K562 (cell line): ENCODE data around the gene PLCB4. TPM values are rescaled to one million over a fixed set of nuclear protein-coding genes. Genes with fewer than 3 reads are reported as not detected.

Source experiments
- ATAC-seq: fragments of 200-7000 bp; cut with Tn5 transposase; 3 replicates; pipeline ENCODE4 v1.9.1; 2020; ENCODE audit warnings: moderate library complexity
- BruUV-seq: library from RNA; stranded (reverse); fragments of 400-500 nt; replicated peaks from 2 replicates; lab custom pipeline; 2021; lab: Mats Ljungman, UMichigan
- CTCF ChIA-PET: fragments of 300-600 bp; formaldehyde crosslinking; extraction: SDS; loops from one replicate; lab custom pipeline; 2021; ENCODE audit warnings: low intra/inter-chr PET ratio; lab: Yijun Ruan, JAX
- POLR2A ChIA-PET: fragments of 300-600, 350-650 bp; sonication (Branson Sonifier 250); formaldehyde crosslinking; extraction: SDS; loops from one replicate; lab custom pipeline; 2021; ENCODE audit warnings: antibody characterized with exemption, inconsistent platforms; lab: Yijun Ruan, JAX
- DNase-seq, 4 experiments: peaks; one replicate each; pipeline versions ENCODE4 v3.0.0 to v3.0.0-alpha.2; 2011 to 2018; ENCODE audit warnings: low spot score in 3 of 4, mixed read lengths in 3 of 4; ENCODE audit errors: extremely low read depth in 1 of 4
- FAIRE-seq: peaks from 2 replicates; lab custom pipeline; 2011; peaks lifted over from hg19 to GRCh38; lab: Jason Lieb, UNC
- H2AFZ ChIP-seq: 2 replicates; pipeline ENCODE4 v1.6.0; 2011; ENCODE audit warnings: low read depth, low read length, control low read depth, inconsistent platforms
- H3K27ac ChIP-seq: fragments of 200-600 bp; 3 replicates; pipeline ENCODE4 v1.8.0; 2011; ENCODE audit warnings: low read depth, mild to moderate bottlenecking, control low read depth, inconsistent platforms, low read length, moderate library complexity, mixed read lengths; ENCODE audit errors: extremely low read depth
- H3K27me3 ChIP-seq, 2 experiments: fragments of 300-600 bp in 1 of 2; 2 replicates in 1 of 2; 3 replicates in 1 of 2; pipeline versions ENCODE4 v1.6.0 to v1.8.0; 2011; ENCODE audit warnings: inconsistent platforms in 2 of 2, low read length in 2 of 2, mild to moderate bottlenecking in 1 of 2, mixed read lengths in 1 of 2, moderate library complexity in 1 of 2; ENCODE audit not compliant: control insufficient read depth in 2 of 2, insufficient read depth in 2 of 2
- H3K36me3 ChIP-seq: fragments of 300-600 bp; 3 replicates; pipeline ENCODE4 v1.8.0; 2011; ENCODE audit warnings: mild to moderate bottlenecking, low read length, inconsistent platforms; ENCODE audit not compliant: control insufficient read depth, insufficient read depth
- H3K4me1 ChIP-seq, 2 experiments: fragments of 200-600 bp in 1 of 2; replicated peaks in 1 of 2; 2 replicates in 1 of 2; 3 replicates in 1 of 2; pipeline versions ENCODE4 v1.5.1 to v1.8.0; 2011; ENCODE audit warnings: inconsistent platforms in 2 of 2, low read length in 2 of 2, mild to moderate bottlenecking in 1 of 2, mixed read lengths in 1 of 2, moderate library complexity in 1 of 2; ENCODE audit not compliant: control insufficient read depth in 2 of 2, insufficient read depth in 2 of 2
- H3K4me2 ChIP-seq: 2 replicates; pipeline ENCODE4 v1.6.1; 2011; ENCODE audit warnings: low read length, control low read depth, inconsistent platforms, mixed read lengths; ENCODE audit not compliant: insufficient read depth
- H3K4me3 ChIP-seq: fragments of 200-600 bp; sonication (generic), shearing (Covaris generic); 2 replicates; pipeline ENCODE4 v1.5.1; 2016; ENCODE audit warnings: control low read depth, inconsistent platforms
- H3K79me2 ChIP-seq: fragments of 200-600 bp; 3 replicates; pipeline ENCODE4 v1.8.0; 2011; ENCODE audit warnings: low read length, inconsistent platforms; ENCODE audit not compliant: control insufficient read depth, insufficient read depth
- H3K9ac ChIP-seq, 2 experiments: 2 replicates each; pipeline versions ENCODE4 v1.6.0 to v1.6.1; 2011; ENCODE audit warnings: low read depth in 2 of 2, low read length in 2 of 2, control low read depth in 1 of 2, inconsistent platforms in 1 of 2, mild to moderate bottlenecking in 1 of 2, mixed read lengths in 1 of 2; ENCODE audit not compliant: insufficient read depth in 1 of 2
- H3K9me1 ChIP-seq: one replicate; pipeline ENCODE4 v1.6.0; 2011; ENCODE audit warnings: inconsistent platforms, mild to moderate bottlenecking, low read length, moderate library complexity; ENCODE audit not compliant: control insufficient read depth, insufficient read depth
- H3K9me3 ChIP-seq: replicated peaks from 2 replicates; pipeline ENCODE4 v1.5.1; 2011; ENCODE audit warnings: low read depth, low read length, inconsistent platforms; ENCODE audit not compliant: control insufficient read depth, insufficient read depth
- H4K20me1 ChIP-seq: replicated peaks from 2 replicates; pipeline ENCODE4 v1.6.1; 2011; ENCODE audit warnings: low read length, inconsistent platforms, mixed read lengths; ENCODE audit not compliant: control insufficient read depth, insufficient read depth
- ARHGAP35 ChIP-seq: fragments of 450-650 bp; IDR thresholded peaks from 2 replicates; pipeline ENCODE4 v1.6.1; 2018; ENCODE audit not compliant: partially characterized antibody
- ATF1 ChIP-seq, 2 experiments: fragments of 450-650 bp in 1 of 2; IDR thresholded peaks; 2 replicates each; pipeline ENCODE4 v1.6.1; 2016; ENCODE audit warnings: missing compliant biosample characterization in 1 of 2, missing genetic modification characterization in 1 of 2
- CBX1 ChIP-seq: sonication (generic); IDR thresholded peaks from 2 replicates; pipeline ENCODE4 v1.6.1; 2016; ENCODE audit warnings: antibody characterized with exemption, low read depth, mild to moderate bottlenecking
- CHD4 ChIP-seq: fragments of 200-600 bp; sonication (generic); IDR thresholded peaks from 3 replicates; pipeline ENCODE4 v1.6.1; 2012; ENCODE audit warnings: low read depth, mild to moderate bottlenecking, mixed read lengths, low read length, inconsistent platforms; ENCODE audit not compliant: insufficient read depth, insufficient replicate concordance, poor library complexity, severe bottlenecking
- GTF2F1 ChIP-seq: IDR thresholded peaks from 2 replicates; pipeline ENCODE4 v1.6.1; 2011; ENCODE audit warnings: low read depth, low read length, improper control_type of control experiment
- LARP7 ChIP-seq: fragments of 450-650 bp; IDR thresholded peaks from 2 replicates; pipeline ENCODE4 v1.6.1; 2016
- MITF ChIP-seq: IDR thresholded peaks from 2 replicates; pipeline ENCODE4 v1.6.1; 2014; ENCODE audit warnings: antibody characterized with exemption
- RBM17 ChIP-seq: fragments of 200-400 bp; formaldehyde crosslinking; IDR thresholded peaks from 2 replicates; pipeline ENCODE4 v1.6.1; 2017; ENCODE audit warnings: low read depth, mild to moderate bottlenecking, low read length, borderline replicate concordance
- STAT5B ChIP-seq: fragments of 250-450 bp; sonication (Bioruptor Pico); IDR thresholded peaks from 2 replicates; pipeline ENCODE4 v1.8.0; 2021; ENCODE audit warnings: mild to moderate bottlenecking, inconsistent platforms
- ZBTB40 ChIP-seq, 2 experiments: fragments of 450-650 bp in 1 of 2; sonication (generic) in 1 of 2; formaldehyde crosslinking in 1 of 2; IDR thresholded peaks; 2 replicates each; pipeline versions ENCODE4 v1.7.1 to v1.9.0; 2016 to 2022; ENCODE audit warnings: inconsistent platforms in 1 of 2, mild to moderate bottlenecking in 1 of 2, missing genetic modification reagents in 1 of 2
- ZNF224 ChIP-seq: sonication (generic); formaldehyde crosslinking; IDR thresholded peaks from 2 replicates; pipeline ENCODE4 v1.8.0; 2022; ENCODE audit warnings: mild to moderate bottlenecking, missing genetic modification reagents
- ZNF707 ChIP-seq: fragments of 250-450 bp; sonication (Bioruptor Pico); conservative IDR thresholded peaks from 2 replicates; pipeline ENCODE4 v1.8.0; 2022; ENCODE audit warnings: inconsistent platforms, mild to moderate bottlenecking, moderate library complexity
- in situ Hi-C: fragments of 300-500 bp; cut with MboI; formaldehyde crosslinking; loops from 4 replicates; pipeline ENCODE4 v1.15.0; 2018; ENCODE audit warnings: inconsistent platforms, mixed read lengths
- intact Hi-C: fragments of 100-400 bp; cut with micrococcal nuclease; formaldehyde crosslinking; loops from 2 replicates; pipeline ENCODE4 v1.14.2; 2022
- polyA plus RNA-seq, 8 experiments: library from polyadenylated mRNA; depleted of rRNA in 4 of 8; stranded (reverse) in 5 of 8; unstranded in 3 of 8; fragments of >200 nt; fragmentation: Nextera tagmentation in 2 of 8; fragmentation: Illumina TruSeq in 1 of 8; extraction: Ambion mirVana in 2 of 8; extraction: Trizol in 1 of 8; gene quantifications; 2 replicates each; pipeline versions ENCODE4 v1.2.1 to v1.2.3, GENCODE V29; 2011 to 2014; ENCODE audit warnings: inconsistent platforms in 1 of 8, missing spikeins in 1 of 8
- total RNA-seq, 7 experiments: library from RNA; depleted of rRNA in 6 of 7; stranded (reverse); fragments of >200 nt in 6 of 7; fragmentation: Illumina TruSeq in 2 of 7; extraction: Trizol in 2 of 7; gene quantifications; 2 replicates each; pipeline versions ENCODE4 v1.2.1 to v1.2.3, GENCODE V29; 2011 to 2021; ENCODE audit warnings: low replicate concordance in 1 of 7

PLCB4 gene
- total and polyA plus RNA-seq, 9 of the 15 experiments (the other 6 are each of a cell fraction or from before 2014, with no cell fraction given), result 0.20 to 2.9 (median 0.52) TPM

- TF ChIP-seq ZBTB40 (IDR thresholded peaks at IDR 0.05) (no peak), ZBTB40 (CRISPR knock-in tag; IDR thresholded peaks at IDR 0.05) (no peak)
Measured at GRCh38 chr20:9258901-9259300, 190.0 kb downstream of the PLCB4 start (continued).

- no peaks in the 10 kb centered on the region for H4K20me1 ChIP-seq
- no peaks in the 10 kb centered on the region for H3K36me3 ChIP-seq
- FAIRE-seq (no peak), ATAC-seq (no peak), DNase-seq (no peak)
- no peaks in the 10 kb centered on the region for H3K4me1 ChIP-seq
- H3K4me3 ChIP-seq, result no peak overlapping the region
- H2AFZ ChIP-seq, result no peak overlapping the region
- no peaks in the 10 kb centered on the region for H3K27me3 ChIP-seq
- no TSS peak for BruUV-seq
- H3K9ac ChIP-seq, result no peak overlapping the region
- no peak overlapping the region for H3K4me2 ChIP-seq
- CTCF ChIA-PET, result no interaction called here
- H3K79me2 ChIP-seq, result no peaks in the 10 kb centered on the region
- POLR2A ChIA-PET, result no interaction called here
- no peak overlapping the region for H3K27ac ChIP-seq
- H3K9me3 ChIP-seq, result no peaks in the 10 kb centered on the region
- H3K9me1 ChIP-seq, result no peaks in the 10 kb centered on the region
- in situ Hi-C loops, result no loop called here
- intact Hi-C loops, result no loop called here
- no peak for TF ChIP-seq LARP7
- no peak for TF ChIP-seq MITF
- no peak for TF ChIP-seq ARHGAP35
- no peak for TF ChIP-seq ZNF224
- no peak for TF ChIP-seq GTF2F1
- no peak for TF ChIP-seq CBX1
- TF ChIP-seq RBM17, result no peak
- no peak for TF ChIP-seq ATF1 (CRISPR knock-in tag; IDR thresholded peaks at IDR 0.05)
- TF ChIP-seq ATF1 (tag; IDR thresholded peaks at IDR 0.05), result no peak
- TF ChIP-seq ZNF707, result no peak
- no peak for TF ChIP-seq STAT5B (CRISPR knock-in tag)
- no peak for TF ChIP-seq CHD4
Measured at GRCh38 chr20:9260027-9260426, 191.1 kb downstream of the PLCB4 start.
